Caco-2 (cell line): Measurements from ENCODE around the gene DKKL1. TPM values are rescaled to one million over a fixed set of nuclear protein-coding genes. Genes with fewer than 3 reads are reported as not detected.
"Not testable (repeated sequence)": the region's sequence is repeated elsewhere in the genome, so short reads cannot be mapped to it uniquely, and the experiment has no call there.

Experiments used
- BruUV-seq: library from RNA; stranded (reverse); fragments of 400-500 nt; replicated peaks from 2 replicates; lab custom pipeline; 2021; lab: Mats Ljungman, UMichigan
- CTCF ChIA-PET: fragments of 300-600 bp; sonication (Branson Sonifier 250); formaldehyde crosslinking; loops from one replicate; lab custom pipeline; 2022; ENCODE audit warnings: antibody characterized with exemption; lab: Charles Lee
- POLR2A ChIA-PET: fragments of 300-600 bp; sonication (Branson Sonifier 250); formaldehyde crosslinking; loops from one replicate; lab custom pipeline; 2022; ENCODE audit warnings: antibody characterized with exemption; lab: Charles Lee
- DNase-seq, 2 experiments: peaks; one replicate each; pipeline versions ENCODE4 v3.0.0 to v3.0.0-alpha.2; 2020 to 2022
- H3K27me3 ChIP-seq: replicated peaks from 2 replicates; pipeline ENCODE4 v1.6.0; 2011; ENCODE audit warnings: low read length; ENCODE audit not compliant: control insufficient read depth, insufficient read depth
- H3K36me3 ChIP-seq: 2 replicates; pipeline ENCODE4 v1.5.1; 2011; ENCODE audit warnings: low read length; ENCODE audit not compliant: control insufficient read depth, insufficient read depth
- H3K4me1 ChIP-seq: fragments of 250-450 bp; sonication (Bioruptor Pico); 2 replicates; pipeline ENCODE4 v1.5.1; 2020; ENCODE audit warnings: mild to moderate bottlenecking
- H3K4me3 ChIP-seq: 2 replicates; pipeline ENCODE4 v1.5.1; 2011; ENCODE audit warnings: low read depth, mild to moderate bottlenecking, control low read depth, low read length
- H3K9me3 ChIP-seq: fragments of 250-450 bp; sonication (Bioruptor Pico); 2 replicates; pipeline ENCODE4 v1.5.1; 2020; ENCODE audit warnings: mild to moderate bottlenecking, moderate library complexity
- H3K27ac Mint-ChIP-seq: one replicate; pipeline ENCODE4 v1.8.0; 2022; ENCODE audit warnings: mixed read lengths; ENCODE audit not compliant: unreplicated experiment
- H3K27me3 Mint-ChIP-seq: one replicate; pipeline ENCODE4 v1.8.0; 2022; ENCODE audit warnings: mixed read lengths; ENCODE audit not compliant: insufficient read depth, unreplicated experiment
- H3K36me3 Mint-ChIP-seq: one replicate; pipeline ENCODE4 v1.8.0; 2022; ENCODE audit warnings: mild to moderate bottlenecking, mixed read lengths; ENCODE audit not compliant: insufficient read depth, unreplicated experiment
- H3K4me1 Mint-ChIP-seq: one replicate; pipeline ENCODE4 v1.8.0; 2022; ENCODE audit warnings: low read depth, mixed read lengths; ENCODE audit not compliant: unreplicated experiment
- H3K4me3 Mint-ChIP-seq: one replicate; pipeline ENCODE4 v1.8.0; 2022; ENCODE audit warnings: mild to moderate bottlenecking, moderate library complexity, mixed read lengths; ENCODE audit not compliant: unreplicated experiment
- H3K9me3 Mint-ChIP-seq: one replicate; pipeline ENCODE4 v1.8.0; 2022; ENCODE audit warnings: mixed read lengths; ENCODE audit not compliant: unreplicated experiment
- intact Hi-C: fragments of 100-400 bp; cut with micrococcal nuclease; formaldehyde crosslinking; loops from one replicate; pipeline ENCODE4 v1.10.0; 2022; ENCODE audit not compliant: unreplicated experiment
- total RNA-seq: library from RNA; stranded (reverse); gene quantifications from 2 replicates; pipeline ENCODE4 v1.2.3, GENCODE V29; 2022
- TF ChIP-seq, protein P1 (sequence below), 2 experiments: fragments of 200-600 bp in 1 of 2; IDR thresholded peaks; 1 replicate in 1 of 2; 2 replicates in 1 of 2; pipeline versions ENCODE4 v1.5.1 to v1.8.0; 2011 to 2022; ENCODE audit warnings: antibody characterized with exemption in 1 of 2, control low read depth in 1 of 2, inconsistent platforms in 1 of 2, low read depth in 1 of 2, low read length in 1 of 2, mild to moderate bottlenecking in 1 of 2, moderate library complexity in 1 of 2; ENCODE audit not compliant: insufficient read depth in 1 of 2, severe bottlenecking in 1 of 2, unreplicated experiment in 1 of 2

DKKL1 gene
- total RNA-seq, 1 experiment from 2014 or later: not detected

DNA sequence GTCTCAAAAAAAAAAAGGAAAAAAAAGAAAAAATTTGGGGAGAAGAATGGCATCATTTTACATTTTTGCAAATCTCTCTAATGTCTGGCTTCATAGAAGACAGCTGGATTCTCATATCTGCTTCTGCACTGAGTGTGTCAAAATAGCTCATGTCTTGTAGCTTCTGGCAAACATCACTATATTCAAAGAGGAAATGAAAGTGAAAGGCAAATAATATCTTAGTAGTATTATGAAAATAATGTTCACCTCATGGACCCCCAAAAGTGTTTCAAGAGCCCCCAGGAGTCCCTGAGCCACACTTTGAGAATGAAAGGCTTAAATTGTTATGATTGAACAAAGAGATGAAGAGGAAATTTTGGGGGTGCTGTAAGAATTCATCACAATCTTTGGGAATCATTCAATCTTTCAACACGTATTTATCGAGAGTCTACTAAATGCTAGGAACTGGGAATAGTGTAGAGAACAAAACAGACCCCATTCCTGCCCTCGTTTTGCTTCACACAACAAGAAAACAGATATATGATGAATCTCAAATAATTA, 37.4 kb upstream of the DKKL1 start:
- ChIA-PET POLR2A (no interaction called here), CTCF (no interaction called here)
- Mint-ChIP-seq H3K27me3 (no peaks in the 10 kb centered on the region), H3K36me3 (no peaks in the 10 kb centered on the region), H3K4me3 (no peak overlapping the region), H3K4me1 (no peaks in the 10 kb centered on the region), H3K9me3 (no peaks in the 10 kb centered on the region), H3K27ac (no peak overlapping the region)
- Histone ChIP-seq H3K4me3 (no peak overlapping the region), H3K27me3 (no peaks in the 10 kb centered on the region), H3K4me1 (no peaks in the 10 kb centered on the region), H3K36me3 (no peaks in the 10 kb centered on the region), H3K9me3 (0 out of 2 replicates have a peak, but pooled peaks cover 4% of the 10 kb centered on the region)
- DNase-seq: no peak
- intact Hi-C loops: no loop called here
- BruUV-seq: no TSS peak
- TF ChIP-seq, protein P1, sequence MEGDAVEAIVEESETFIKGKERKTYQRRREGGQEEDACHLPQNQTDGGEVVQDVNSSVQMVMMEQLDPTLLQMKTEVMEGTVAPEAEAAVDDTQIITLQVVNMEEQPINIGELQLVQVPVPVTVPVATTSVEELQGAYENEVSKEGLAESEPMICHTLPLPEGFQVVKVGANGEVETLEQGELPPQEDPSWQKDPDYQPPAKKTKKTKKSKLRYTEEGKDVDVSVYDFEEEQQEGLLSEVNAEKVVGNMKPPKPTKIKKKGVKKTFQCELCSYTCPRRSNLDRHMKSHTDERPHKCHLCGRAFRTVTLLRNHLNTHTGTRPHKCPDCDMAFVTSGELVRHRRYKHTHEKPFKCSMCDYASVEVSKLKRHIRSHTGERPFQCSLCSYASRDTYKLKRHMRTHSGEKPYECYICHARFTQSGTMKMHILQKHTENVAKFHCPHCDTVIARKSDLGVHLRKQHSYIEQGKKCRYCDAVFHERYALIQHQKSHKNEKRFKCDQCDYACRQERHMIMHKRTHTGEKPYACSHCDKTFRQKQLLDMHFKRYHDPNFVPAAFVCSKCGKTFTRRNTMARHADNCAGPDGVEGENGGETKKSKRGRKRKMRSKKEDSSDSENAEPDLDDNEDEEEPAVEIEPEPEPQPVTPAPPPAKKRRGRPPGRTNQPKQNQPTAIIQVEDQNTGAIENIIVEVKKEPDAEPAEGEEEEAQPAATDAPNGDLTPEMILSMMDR (IDR thresholded peaks at IDR 0.05; ENCODE audit: insufficient read depth in 1 of 2, low read depth in 1 of 2, low read length in 1 of 2, severe bottlenecking in 1 of 2, unreplicated experiment in 1 of 2): no peak

DNA sequence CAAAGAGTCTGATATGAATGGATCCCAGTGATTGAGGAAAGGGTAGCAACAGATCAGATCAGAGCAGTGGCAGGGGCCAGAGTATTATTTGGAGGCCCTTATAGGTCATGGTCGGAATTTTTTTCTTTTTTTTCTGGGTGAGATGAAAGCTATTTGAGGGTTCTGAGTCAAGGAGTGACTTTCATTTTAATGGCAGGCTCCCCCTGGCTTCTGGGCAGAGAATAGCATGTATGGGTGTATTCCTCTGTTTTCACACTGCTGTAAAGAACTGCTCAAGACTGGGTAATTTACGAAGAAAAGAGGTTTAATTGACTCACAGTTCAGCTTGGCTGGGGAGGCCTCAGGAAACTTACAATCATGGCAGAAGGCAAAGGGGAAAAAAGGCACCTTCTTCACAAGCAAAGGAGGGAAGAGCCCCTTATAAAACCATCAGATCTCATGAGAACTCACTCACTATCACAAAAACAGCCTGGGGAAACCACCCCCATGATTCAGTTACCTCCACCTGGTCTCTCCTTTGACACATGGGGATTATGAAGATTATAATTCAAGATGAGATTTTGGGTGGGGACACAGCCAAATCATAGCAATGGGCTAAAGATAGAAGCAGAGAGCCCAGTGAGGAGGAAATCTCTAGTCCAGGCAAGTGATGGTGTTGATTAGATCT, 35.7 kb upstream of the DKKL1 start:
- peak; percentile 35 to 47 for DNase-seq

DNA sequence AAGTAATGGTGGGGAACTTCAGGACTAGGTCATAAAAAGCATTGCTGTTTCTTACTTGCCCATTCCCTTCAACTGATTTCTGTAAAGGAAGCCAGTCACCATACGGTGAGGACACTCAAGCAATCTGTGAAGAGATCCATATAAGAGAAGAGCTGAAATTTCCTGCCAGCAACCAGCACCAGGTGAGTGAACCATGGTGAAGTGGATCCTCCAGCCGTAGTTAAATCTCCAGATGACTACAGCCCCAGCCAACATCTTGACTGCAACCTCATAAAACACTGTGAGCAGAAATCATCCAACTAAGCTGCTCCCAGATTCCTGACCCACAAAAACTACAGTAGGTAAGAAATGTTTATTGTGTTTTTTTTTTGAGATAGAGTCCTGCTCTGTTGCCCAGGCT, 34.9 kb upstream of the DKKL1 start:
- intact Hi-C loops: loop anchor here (1.0 kb wide), 1 partner anchor 102 kb away; no protein-coding TSS in a partner anchor

More for the DNA sequence above, 35.7 kb upstream of the DKKL1 start:
- Mint-ChIP-seq H3K27ac (no peak overlapping the region), H3K27me3 (no peaks in the 10 kb centered on the region), H3K4me1 (no peaks in the 10 kb centered on the region), H3K4me3 (no peak overlapping the region), H3K36me3 (no peaks in the 10 kb centered on the region), H3K9me3 (no peaks in the 10 kb centered on the region)
- TF ChIP-seq, protein P1 (IDR thresholded peaks at IDR 0.05; ENCODE audit: insufficient read depth in 1 of 2, low read depth in 1 of 2, low read length in 1 of 2, severe bottlenecking in 1 of 2, unreplicated experiment in 1 of 2): peak; percentile 64 to 74
- no peaks in the 10 kb centered on the region for H3K36me3 ChIP-seq
- H3K4me1 ChIP-seq: no peaks in the 10 kb centered on the region
- ChIA-PET CTCF (interaction anchor here (0.5 to 1.0 kb wide), 5 partner anchors 10 to 540 kb away, joined by 3 to 5 read pairs (median 4); no protein-coding TSS in a partner anchor), POLR2A (no interaction called here)
- no peaks in the 10 kb centered on the region for H3K27me3 ChIP-seq
- BruUV-seq: no TSS peak
- H3K4me3 ChIP-seq: no peak overlapping the region
- 0 out of 2 replicates have a peak, but pooled peaks cover 2% of the 10 kb centered on the region for H3K9me3 ChIP-seq
- intact Hi-C loops: loop anchor here (1.0 kb wide), 1 partner anchor 102 kb away; no protein-coding TSS in a partner anchor

DNA sequence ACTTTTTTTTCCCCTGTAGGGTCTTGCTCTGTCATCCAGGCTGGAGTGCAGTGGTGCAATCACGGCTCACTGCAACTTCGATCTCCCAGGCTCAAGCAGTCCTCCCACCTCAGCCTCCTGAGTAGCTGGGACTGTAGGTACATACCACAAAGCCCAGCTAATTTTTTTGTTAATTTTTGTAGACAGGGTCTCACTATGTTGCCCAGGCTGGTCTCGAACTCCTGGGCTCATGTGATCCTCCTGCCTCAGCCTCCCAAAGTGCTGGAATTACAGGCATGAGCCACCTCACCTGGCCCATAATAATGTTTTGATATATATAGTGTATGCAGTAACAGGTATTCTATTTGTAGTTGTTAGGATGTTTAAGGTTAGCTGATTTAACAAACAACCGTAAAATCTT, 32.5 kb upstream of the DKKL1 start:
- H3K9me3 Mint-ChIP-seq, H3K9me3 ChIP-seq, H3K4me3 Mint-ChIP-seq, H3K4me3 ChIP-seq, H3K36me3 Mint-ChIP-seq, intact Hi-C loops, BruUV-seq, H3K4me1 Mint-ChIP-seq, H3K36me3 ChIP-seq, H3K27ac Mint-ChIP-seq, H3K4me1 ChIP-seq, H3K27me3 ChIP-seq, H3K27me3 Mint-ChIP-seq, POLR2A ChIA-PET: not testable (repeated sequence)
- CTCF ChIA-PET: interaction anchor here (0.5 kb wide), 1 partner anchor 777 kb away, joined by 6 read pairs; no protein-coding TSS in a partner anchor
- DNase-seq: peak in 1 of 2 experiments; percentile 17

More for the DNA sequence above, 34.9 kb upstream of the DKKL1 start:
- no peaks in the 10 kb centered on the region for H3K4me1 ChIP-seq
- no peaks in the 10 kb centered on the region for H3K9me3 ChIP-seq
- H3K36me3 ChIP-seq: no peaks in the 10 kb centered on the region
- no peak overlapping the region for H3K4me3 ChIP-seq
- CTCF ChIA-PET: interaction anchor here (0.5 kb wide), 1 partner anchor 140 kb away, joined by 3 read pairs; no protein-coding TSS in a partner anchor
- H3K9me3 Mint-ChIP-seq: no peaks in the 10 kb centered on the region
- POLR2A ChIA-PET: no interaction called here
- DNase-seq: no peak
- no peaks in the 10 kb centered on the region for H3K4me1 Mint-ChIP-seq
- no peak overlapping the region for H3K27ac Mint-ChIP-seq
- H3K4me3 Mint-ChIP-seq: no peak overlapping the region
- H3K36me3 Mint-ChIP-seq: no peaks in the 10 kb centered on the region
- no TSS peak for BruUV-seq
- TF ChIP-seq, protein P1 (IDR thresholded peaks at IDR 0.05; ENCODE audit: insufficient read depth in 1 of 2, low read depth in 1 of 2, low read length in 1 of 2, severe bottlenecking in 1 of 2, unreplicated experiment in 1 of 2): no peak
- H3K27me3 ChIP-seq: no peaks in the 10 kb centered on the region
- H3K27me3 Mint-ChIP-seq: no peaks in the 10 kb centered on the region
